ENCODE results near the gene MINDY4.
"Not testable (repeated sequence)": the region's sequence is repeated elsewhere in the genome, so short reads cannot be mapped to it uniquely, and the experiment has no call there.

MINDY4 gene

GRCh38 chr7:30805931-30806330 is 34.7 kb downstream of the MINDY4 start:
- no peak for DNase-seq

- not testable (repeated sequence) for DNase-seq
These were observed 36.3 kb downstream of the MINDY4 start for GRCh38 chr7:30807477-30807876.

- DNase-seq: not testable (repeated sequence)
These were observed 36.7 kb downstream of the MINDY4 start for GRCh38 chr7:30807941-30808340.

GRCh38 chr7:30810986-30811385 is 39.8 kb downstream of the MINDY4 start:
- DNase-seq: no peak

- DNase-seq: no peak
These were observed 41.5 kb downstream of the MINDY4 start for GRCh38 chr7:30812676-30813075.

- no peak for DNase-seq
These were observed 42.2 kb downstream of the MINDY4 start for GRCh38 chr7:30813466-30813865.

GRCh38 chr7:30814700-30815387 is 43.6 kb downstream of the MINDY4 start:
- DNase-seq: no peak

- no peak for DNase-seq
These were observed 44.2 kb downstream of the MINDY4 start for GRCh38 chr7:30815388-30815854.

- DNase-seq: no peak
These were observed 44.9 kb downstream of the MINDY4 start for GRCh38 chr7:30815951-30816644.

GRCh38 chr7:30816645-30817370 is 45.6 kb downstream of the MINDY4 start:
- DNase-seq: no peak

- no peak for DNase-seq
These were observed 46.2 kb downstream of the MINDY4 start for GRCh38 chr7:30817371-30817767.

- no peak for DNase-seq
These were observed 53.9 kb downstream of the MINDY4 start for GRCh38 chr7:30824821-30825720.

- no peak for DNase-seq
These were observed 55.0 kb downstream of the MINDY4 start for GRCh38 chr7:30826181-30826580.

- DNase-seq: no peak
These were observed 57.4 kb downstream of the MINDY4 start for GRCh38 chr7:30828591-30828990.

- DNase-seq: no peak
These were observed 58.3 kb downstream of the MINDY4 start for GRCh38 chr7:30829471-30829870.

- DNase-seq: no peak
These were observed 60.0 kb downstream of the MINDY4 start for GRCh38 chr7:30831227-30831626.

- DNase-seq: no peak
These were observed 60.7 kb downstream of the MINDY4 start for GRCh38 chr7:30831936-30832335.

- DNase-seq: not testable (repeated sequence)
These were observed 62.9 kb downstream of the MINDY4 start for GRCh38 chr7:30834017-30834674.

- no peak for DNase-seq
These were observed 64.2 kb downstream of the MINDY4 start for GRCh38 chr7:30835396-30835915.

GRCh38 chr7:30836991-30837390 is 65.8 kb downstream of the MINDY4 start:
- DNase-seq: no peak

- no peak for DNase-seq
These were observed 66.4 kb downstream of the MINDY4 start for GRCh38 chr7:30837581-30837980.

GRCh38 chr7:30838008-30838407 is 66.8 kb downstream of the MINDY4 start:
- no peak for DNase-seq
